DMS 273 (cell line): Measurements from ENCODE around the gene STAT4.

ENCODE experiments used
- DNase-seq: peaks from one replicate; lab custom pipeline; 2025; ENCODE audit not compliant: unreplicated experiment; lab: John Stamatoyannopoulos, UW

The STAT4 gene

DNA sequence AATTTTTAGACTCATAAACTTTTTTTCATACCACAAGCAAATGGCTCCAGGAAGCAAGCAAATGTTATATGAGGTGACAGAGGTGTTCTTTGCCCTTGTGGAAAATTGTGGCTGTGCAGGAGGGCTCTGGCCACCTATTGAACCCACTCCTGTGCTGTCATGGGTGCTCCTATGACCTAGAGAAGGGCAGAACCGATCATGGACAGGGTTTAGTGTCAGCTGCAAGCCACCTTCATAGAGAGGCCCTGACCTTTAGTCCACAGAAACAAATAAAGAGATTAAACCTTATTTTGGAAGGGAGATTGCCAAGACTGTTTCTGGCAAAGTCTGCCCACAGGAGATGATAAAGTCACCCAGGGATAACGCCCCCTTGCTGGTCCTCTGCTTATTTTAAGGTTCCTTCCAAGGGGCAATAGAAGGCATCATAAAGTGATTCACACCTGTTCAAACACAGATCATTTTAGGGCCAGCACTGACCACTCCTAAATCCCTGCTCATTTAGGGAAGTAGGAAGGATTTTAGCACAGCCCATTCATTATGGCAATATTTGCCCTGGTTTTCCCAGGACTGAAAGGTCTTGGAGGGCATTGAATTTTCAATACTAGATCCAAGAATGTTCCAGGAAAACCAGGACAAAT is 26.1 kb upstream of the STAT4 start:
- DNase-seq = no peak

DNA sequence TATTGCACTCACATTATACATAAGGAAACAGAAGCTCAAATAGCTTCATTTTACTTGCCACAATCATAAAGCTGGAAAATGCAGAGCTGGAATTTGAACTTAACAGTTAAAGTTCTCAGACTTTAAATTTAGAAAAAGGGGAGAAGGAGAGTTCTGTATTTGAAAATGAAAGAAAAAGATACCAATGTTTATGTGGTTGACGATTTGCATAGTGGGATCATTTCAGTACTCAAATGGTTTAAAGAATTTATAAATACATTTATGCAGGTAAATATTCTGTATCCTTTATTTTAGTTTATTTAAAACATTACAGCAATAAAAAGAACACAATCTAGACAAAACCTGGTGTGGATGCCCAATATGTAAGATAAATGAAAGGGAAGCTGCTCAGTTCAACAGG is 25.5 kb upstream of the STAT4 start:
- no peak for DNase-seq

DNA sequence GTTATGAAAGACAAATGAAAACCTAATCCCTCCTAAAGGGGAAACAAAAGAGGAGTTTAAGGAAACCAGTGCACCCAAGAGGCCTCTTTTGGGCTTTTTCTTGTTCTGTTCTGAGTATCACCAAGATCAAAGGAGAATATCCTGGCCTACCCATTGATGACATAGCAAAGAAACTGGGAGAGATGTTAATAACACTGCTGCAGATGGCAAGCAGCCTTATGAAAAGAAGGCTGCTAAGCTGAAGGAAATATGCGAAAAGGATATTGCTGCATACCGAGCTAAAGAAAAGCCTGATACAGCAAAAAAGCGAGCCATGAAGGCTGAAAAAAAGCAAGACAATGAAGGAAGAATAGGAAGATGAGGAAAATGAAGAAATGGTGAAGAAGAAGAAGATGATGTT is 23.6 kb upstream of the STAT4 start:
- DNase-seq = no peak

DNA sequence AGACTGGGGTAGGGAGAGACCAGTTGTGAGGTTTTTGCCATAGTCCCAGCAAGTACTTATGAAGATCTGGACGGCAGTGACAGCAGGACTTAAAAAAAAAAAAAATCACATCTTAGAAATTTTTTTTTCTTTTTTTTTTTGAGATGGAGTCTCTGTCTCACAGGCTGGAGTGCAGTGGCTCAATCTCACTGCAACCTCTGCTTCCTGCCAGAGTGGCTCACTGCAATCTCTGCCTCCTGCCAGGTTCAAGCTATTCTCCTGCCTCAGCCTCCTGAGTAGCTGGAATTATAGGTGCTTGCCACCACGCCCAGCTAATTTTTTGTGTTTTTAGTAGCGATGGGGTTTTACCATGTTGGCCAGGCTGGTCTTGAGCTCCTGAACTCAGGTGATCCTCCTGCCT is 22.4 kb upstream of the STAT4 start:
- DNase-seq = no peak

DNA sequence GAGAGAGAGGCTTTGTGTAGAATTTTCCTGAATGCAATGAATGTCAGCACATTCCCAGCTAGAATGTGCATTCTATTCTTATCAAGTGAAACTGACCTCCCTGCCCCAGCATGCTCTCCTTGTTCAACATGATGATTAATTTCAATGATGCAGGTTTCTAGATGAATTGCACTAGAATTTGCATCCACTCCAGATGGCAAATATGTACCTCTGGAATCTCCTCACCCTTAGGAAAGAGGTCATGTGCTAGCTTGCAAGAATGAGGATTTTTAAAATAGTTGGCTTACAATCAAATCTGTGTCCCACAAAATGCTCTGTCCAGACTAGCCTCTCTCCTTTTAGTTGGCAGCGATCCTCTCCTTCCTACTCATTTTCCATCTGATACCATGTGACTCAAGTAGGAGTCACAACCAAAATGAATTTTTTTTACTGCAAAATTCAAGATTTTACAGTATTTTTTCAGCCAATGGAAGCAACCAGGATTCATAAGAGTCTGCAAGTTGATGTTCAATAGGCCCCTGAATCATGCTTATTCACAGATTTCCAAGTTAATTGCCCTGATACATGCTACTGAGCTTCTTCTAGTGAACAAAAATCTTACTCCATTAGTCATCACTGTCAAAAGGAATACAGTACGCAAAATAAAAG is 21.0 kb upstream of the STAT4 start:
- DNase-seq = peak; percentile 9

DNA sequence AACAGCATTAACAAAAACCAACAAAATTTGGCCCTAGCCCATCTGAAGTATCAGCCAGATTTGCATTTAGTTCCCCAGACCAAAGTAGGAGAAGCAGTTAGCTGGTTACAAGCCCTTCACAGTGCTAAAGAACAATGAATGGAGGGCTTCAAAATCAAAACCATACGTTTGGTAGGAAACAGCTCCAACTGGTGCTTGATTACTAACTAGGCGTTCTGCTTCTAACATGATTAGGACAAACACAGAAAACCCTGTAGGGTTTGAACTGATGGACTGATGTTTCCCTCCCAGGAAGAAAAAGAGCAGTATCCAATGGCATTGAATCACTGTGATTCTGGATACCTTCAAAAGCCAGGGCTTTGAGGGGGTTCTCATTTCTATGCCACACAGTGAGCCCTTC is 20.5 kb upstream of the STAT4 start:
- no peak for DNase-seq

DNA sequence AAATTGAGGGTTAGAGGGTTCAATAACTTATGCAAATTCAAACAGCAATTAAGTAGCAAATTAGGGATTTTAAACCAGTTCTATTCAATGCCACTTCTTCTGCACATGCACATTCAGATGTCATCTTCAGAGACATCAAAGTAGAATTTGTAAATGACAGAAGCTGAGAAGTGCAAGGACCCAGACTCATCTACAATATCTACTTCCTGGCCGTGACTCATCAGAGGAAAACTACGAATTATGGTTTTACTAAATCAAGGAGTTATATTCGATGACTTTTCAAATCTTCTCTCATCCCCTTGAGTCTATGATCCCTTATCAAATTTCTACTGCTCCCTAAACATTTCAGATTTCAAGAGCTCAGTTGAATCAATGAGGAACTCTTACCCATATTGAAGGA is 20.0 kb upstream of the STAT4 start:
- DNase-seq = no peak

DNA sequence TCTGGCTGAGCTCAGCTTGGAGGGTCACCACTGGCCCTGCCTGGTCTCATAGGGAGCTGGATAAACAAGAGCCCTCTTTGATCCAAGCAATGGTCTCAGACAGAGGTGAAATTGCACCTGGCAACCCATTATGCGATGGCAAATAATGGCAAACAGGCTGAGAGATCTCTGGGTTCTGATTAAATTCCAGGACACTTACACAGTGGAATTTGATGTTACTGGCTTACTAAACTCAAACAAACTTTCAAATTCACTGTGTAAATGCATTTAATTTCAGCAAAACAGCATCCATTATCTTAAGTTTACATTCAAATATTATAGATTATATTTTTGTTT is 19.5 kb upstream of the STAT4 start:
- no peak for DNase-seq

DNA sequence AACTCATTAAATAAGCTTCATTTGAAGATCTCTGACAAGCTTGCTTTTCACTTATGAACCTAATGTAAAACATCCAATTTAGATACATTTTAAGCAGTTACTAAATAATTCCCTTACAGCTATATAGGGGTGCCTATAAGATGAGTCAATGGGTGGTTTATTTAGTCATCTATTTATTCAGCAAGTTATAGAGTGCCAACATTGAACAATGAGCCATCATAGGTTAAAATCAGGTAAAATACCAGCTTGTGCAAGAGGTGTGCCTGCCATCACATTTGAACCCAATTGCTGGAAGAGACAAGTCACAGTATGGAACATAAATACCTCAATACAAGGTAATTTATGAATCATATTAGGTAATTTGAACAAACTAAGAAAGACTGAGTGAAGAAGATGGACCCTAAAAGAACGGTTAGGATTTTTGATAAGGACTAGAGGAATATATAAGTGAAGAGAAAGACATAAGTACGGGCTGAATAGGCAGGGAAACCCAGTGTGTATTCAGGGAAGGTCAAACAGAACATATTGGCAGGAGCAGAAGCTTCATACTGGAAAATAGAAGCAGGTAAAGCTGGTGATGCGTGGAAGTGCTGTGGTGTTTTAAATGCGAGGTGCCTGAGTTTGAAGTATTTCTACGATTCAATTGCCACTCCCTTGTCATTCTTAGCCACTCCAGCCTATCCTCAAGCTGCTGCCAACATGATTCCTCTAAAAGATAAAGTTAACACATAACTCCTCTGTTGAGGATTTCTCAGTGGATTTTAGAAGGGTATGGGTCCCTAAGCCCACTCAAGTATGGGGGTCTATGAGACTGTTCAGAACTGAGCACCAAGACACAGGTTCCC is 18.9 kb upstream of the STAT4 start:
- DNase-seq = no peak

DNA sequence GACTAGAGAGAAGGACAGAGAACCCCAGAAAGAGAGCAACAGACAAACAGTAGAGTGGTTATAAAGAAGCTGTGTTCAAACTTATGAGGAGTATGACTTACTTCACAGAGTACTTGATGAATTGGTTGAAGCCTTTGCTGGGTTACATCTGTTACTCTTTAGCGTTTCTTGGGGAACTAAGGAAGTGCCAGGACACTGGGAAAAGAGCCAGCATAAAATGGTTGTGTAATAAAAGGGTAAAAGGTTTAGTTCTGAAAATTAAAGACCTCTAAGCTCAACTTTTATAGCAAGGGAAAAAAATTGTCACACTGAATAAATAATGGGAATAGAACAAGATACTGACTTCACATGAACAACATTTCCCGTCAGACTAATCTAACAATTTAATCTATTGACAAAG is 17.0 kb upstream of the STAT4 start:
- peak; percentile 8 for DNase-seq

DNA sequence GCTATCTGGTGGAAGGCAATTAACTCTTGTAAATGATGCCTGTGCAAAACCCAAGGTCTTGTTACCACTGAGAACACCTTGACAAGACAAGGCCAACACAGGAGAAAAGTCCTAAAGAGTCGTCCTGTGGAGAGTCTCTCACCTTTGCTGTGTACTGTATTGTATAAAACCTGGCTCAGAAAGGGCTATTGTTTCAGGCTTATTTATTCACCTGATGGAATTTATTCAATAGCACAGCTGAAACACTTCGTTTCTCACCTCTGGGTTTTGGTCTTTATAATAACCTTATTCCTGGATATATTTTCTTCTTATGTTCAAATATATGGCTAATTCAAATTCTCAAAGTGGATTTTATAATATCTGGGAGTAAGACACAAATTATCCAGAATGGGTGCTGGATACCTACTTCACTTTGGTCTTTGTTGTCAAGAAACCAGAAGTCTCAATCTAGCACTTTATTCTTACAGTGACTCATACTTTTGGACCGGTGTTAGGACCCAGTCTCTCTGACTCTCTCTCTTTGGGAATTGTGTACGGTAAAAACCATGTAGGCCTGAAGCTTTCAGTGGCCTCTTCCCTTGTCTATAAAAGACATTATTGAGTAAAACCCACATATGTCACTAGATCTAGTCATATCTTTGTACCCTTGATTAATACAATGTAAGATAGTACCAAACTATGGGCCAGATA is 16.1 kb upstream of the STAT4 start:
- no peak for DNase-seq

DNA sequence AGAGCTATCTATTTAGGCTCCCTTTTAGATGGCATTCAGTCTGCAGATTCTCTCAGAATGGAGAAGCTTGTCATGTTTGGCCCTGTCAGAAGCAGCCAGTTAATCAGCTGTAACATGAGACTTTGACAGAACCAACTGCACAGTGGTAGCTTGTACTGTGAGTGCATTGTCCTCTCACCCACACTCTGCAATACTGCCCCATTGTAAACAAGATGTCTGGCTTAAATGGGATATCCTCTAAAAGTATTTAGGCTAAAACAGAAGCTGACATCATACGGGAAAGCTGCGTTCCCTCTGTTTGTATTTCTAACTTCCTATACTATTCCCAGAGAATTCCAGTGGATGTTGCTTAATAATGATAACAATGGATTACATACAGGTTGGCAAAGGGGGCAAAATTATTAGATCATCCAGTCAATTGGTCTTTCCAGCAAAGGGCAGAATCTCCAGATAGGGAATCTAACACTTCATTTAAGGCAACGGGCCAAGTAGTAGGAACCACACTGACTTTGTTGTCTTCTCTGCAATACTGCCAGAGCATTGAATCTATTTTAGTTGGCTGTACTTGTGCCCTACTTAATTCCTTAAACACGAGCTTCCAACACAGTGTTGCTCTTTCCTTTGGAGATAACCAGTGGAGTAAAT is 15.4 kb upstream of the STAT4 start:
- DNase-seq = peak; percentile 30

DNA sequence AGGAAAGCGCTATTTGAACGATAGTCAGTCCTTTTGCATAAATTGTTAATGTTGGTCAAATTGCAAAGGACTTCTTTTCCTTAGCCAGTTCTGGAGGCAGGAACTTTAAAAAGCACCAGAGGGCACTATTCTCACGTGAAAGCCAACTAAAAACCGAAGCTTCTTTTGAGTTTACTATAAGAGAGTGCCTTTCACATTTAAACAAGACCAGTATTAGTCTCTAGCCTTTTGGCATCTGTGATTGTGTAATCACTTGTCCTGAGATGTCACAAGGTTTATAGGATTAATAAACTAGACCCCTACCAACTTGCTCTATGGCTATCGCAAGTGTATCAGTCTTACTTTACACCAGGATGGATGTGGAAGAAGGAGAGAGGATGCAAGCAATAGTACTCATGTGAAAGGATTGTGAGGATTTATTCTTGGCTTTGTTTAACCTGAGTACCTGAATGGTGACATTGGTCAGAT is 14.4 kb upstream of the STAT4 start:
- peak; percentile 70 for DNase-seq

DNA sequence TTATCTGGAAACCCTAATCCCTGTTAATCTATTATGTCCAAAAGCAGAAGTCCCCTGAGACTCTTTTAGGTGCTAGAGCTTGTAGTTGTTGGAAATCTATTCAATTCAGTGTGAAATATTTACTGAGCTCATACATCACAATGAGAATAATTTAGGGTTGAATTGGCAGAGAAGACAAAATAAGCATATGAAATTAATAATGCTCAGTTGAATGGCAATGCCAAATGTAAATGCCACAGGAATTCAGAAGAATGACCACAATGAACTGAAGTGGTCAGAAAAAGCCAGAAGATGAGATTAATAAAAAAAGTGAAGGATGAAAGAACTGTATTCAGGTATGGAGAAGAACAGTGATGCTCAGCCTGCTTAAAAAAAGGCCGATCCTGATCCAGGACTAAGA is 8.0 kb upstream of the STAT4 start:
- DNase-seq = no peak

DNA sequence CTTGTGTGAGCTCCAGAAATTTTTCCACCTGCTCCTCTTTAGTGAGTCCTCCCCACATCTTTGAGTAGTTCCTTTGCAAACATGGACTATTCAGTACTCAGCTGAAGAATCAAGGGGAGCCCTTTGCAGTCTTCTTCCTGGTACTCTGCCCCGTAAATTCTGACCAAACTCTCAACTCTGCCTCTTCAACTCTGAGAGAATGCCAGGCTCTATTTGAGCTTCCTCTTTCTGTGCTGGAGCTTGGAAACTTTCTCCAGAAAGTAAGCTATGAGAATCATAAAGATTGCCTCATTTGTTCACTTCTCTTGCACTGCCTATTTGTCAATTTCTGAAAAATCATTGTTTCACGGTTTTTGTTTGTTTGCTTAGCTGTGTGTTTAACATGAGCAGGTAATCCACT is 7.4 kb upstream of the STAT4 start:
- DNase-seq = no peak

DNA sequence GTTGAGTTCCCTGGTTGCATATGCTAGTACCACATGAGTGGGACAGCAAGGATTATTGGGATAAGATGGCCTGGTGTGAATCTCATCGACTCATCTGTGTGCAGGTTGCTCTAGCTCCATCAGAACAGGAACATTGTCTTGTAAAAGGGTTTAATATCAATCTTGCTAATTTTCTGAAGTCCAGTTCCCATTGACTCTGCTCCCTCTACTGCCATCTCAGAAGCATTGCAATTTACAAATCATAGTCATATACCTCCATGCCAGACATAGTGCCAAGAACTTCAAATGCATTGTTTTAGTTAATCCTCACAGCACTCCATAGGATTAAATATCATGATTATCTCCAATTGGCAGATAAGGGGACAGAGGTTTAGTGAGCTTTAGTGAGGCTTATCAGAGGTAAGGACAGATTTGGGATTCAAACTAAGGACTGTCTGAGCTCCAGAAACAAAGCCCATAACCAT is 4.8 kb upstream of the STAT4 start:
- DNase-seq = peak; percentile 48

DNA sequence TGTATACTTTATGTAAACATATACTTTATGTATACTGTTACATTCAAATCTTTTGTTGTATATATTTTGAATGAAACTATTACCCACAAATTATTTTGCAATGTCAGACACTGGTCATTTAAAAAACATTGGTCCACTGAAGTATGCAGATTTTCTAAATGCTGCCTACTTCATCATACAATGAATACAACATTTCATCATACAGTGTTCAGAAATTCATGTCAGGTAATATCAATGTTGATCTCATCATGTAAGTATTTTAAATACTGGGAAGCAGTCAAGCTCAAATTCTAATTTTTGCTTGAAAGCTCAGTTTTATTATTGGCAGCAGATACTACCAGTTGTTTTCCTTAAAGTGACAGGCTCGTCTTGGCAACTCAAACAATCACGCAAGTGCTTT is 2.9 kb upstream of the STAT4 start:
- no peak for DNase-seq

DNA sequence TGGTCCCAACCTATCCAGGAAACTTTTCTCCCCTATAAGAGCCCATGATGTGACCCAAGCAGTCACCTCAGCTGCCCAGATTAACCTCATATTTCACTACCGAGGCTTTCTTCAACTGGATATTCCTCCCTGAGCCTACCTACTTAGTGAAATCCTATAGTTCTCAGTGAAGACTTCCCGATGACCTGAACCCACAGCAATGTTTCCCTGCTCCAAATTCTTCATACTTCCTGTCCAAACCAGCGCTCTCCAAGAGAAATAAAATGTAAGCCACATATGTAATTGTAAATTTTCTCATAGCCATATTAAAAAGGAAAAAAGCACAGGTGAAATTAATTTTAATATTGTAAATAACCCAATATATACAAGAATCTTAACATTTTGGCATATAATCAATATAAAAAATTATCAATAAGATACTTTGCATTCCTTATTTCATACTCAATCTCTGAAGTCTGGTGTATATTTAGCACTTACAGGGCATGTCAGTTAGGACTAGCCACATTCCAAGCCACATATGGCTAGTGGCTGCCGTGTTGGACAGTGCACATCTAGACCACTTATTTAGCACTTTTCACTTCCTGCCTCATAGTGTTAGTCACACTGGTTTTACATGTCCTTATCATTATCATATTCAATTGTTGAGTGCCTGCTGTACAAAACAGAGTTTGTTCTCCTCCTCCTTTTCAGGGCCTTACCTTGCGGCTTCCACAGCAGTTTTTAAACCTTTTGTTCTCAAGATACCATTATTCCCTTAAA is 1.9 kb upstream of the STAT4 start:
- no peak for DNase-seq

DNA sequence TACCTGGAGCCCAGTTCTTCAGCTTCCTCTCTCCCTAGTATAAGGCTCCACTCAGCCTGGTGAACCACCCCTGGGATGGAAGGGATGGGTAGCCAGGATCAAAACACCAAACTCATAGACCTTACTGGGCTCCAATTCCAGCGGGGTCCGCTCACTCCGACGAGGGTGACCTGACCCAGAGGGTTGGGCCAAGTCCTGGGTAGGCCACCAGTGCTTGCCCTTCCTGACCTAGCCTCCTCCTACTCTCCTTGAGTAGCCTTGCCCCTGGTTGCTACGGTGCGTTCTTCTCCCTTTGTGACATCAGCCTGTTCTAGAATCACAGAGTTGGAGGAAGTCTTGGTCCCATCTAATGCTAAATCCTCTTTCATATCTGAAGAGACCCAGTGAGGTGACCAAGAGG is 537 bp upstream of the STAT4 start:
- no peak for DNase-seq

DNA sequence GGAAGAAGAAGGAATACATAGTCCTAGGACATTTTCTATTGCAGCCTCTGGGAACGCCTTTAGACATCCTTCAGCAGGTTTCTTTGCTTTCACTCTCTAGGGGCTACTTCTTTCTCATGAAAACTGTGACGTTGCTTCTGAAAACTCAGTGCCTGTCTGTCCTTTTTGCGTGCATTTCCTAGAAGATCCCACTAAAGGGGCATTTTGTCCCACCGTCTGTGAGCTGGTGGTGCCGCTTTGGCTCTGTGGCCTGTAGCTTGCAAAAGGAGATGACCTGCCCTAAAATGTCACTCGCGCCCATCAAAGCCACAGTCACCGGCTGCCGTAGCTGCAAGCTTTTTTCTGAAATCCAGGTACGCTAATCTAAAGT is 579 bp downstream of the STAT4 start:
- DNase-seq = no peak
